NCI-H1930 (cell line): Measurements from ENCODE around the gene TMEM54.
A peak's percentile ranks its signal among the peaks of the same experiment; 100 is the strongest.

ENCODE experiments used
- DNase-seq, 2 experiments: peaks; one replicate each; lab custom pipeline; 2025; lab: John Stamatoyannopoulos, UW

TMEM54 gene

DNA sequence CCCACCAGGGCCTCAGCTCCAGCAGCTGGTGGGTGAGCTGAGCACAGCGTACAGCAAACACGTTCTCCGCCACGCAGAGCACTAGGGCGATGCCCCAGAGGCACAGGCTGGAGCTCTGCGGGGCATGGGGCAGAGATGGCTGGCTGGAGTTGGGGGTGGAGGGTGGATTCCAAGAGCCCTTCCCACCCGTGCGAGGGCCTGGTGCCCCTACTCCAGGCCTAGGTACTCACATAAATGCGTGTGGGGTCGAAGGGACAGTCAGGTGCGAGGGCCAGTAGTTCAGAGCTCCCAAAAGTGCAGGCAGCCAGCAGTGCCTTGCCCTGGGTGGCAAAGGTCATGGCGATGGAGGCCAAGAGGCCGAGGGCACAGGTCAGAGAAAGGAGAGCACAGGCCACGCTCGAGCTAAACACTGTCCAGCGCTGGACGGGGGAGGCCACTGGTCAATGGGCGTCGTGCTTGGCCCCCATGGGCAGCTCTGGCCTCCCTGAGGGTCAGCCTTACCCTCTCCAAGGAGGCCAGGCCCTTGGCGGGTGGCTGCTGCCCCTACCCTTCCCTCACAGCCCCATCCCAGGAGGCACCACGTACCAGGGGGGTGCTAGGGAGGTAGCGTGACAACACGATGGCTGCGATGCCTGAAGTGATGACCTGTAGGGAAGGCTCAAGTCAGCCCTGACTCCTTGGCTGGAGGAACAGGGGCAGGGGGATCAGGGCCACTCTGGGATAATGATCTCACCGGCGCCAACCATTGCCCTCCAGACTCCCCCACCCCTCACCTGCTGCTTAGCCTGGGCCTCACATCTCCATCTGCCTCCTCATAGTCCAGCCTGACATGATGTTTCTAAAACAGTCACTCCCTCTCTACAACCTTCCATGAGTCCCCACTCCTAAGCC is 5.6 kb downstream of the TMEM54 start:
- no peak for DNase-seq

DNA sequence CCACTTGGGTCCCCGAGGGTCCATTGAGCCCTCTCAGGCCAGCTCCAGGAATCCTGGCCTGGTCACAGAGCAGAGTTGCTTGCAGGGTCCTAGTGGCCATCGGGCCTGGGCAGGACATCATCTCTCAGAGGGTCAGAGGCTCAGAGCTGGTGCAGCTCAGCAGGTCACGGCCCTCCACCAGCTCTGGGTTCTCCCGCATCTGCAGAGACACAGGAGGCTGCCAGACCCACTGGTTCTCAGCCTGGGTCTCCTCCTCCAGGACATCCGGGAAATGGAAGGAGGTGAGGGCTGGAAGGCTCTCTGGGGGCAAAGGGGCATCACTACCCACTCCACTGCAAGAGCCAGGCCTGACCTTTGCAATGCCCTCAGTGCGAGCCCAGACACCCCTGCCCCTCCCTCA is 6.5 kb downstream of the TMEM54 start:
- DNase-seq, result no peak

DNA sequence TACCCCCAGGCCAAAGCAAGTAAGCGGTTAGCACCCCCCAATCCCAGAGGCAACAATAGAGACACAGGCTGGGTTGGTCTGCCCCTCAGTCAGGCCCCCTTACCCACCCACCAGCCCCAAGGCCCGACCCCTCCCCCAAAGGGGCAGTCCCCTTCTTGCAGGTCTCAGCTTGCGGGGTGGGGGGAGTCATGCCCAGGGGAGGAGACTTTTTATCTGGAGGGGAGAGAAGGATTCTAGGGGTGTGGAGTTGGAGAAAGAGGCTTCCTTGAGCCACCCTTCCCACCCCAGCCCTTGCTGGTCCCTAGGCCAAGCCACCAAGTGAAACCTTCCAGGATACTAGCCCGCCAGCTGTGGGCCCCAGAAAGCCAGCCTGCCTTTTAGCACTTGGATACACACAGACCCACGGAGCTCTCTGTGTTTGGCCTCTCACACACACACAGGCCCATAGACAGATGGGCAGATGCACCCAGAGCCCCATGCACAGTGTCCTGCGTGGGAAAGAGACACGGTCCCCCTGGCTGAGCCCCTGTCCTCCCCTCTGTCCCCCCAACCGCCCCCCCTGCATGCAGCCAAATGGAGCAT is 7.1 kb downstream of the TMEM54 start:
- DNase-seq, result no peak

GRCh38 chr1:32893198-32894018 is 7.8 kb downstream of the TMEM54 start:
- peak; percentile 67 to 72 for DNase-seq

GRCh38 chr1:32892368-32893197 is 8.6 kb downstream of the TMEM54 start:
- DNase-seq, result peak; percentile 77 to 80

- DNase-seq, result no peak
Measured at GRCh38 chr1:32891630-32892029, 9.6 kb downstream of the TMEM54 start.

DNA sequence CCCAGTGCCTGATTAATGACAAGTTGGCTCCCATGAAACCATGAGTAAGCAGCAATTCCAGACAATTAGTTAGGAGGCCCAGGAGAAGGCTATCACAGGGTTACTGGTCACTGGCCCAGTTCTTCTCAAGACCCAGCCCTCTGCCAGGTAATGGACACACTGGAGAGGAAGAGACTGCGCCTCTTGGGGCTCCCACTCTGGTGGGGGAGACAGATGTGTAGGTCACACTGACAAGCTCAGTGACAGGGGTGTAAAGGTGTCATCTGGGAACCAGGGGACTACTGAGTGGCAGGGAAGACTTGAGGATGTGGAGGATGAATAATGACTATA is 10.0 kb downstream of the TMEM54 start:
- no peak for DNase-seq

GRCh38 chr1:32890516-32891240 is 10.5 kb downstream of the TMEM54 start:
- no peak for DNase-seq

- no peak for DNase-seq
Measured at GRCh38 chr1:32889731-32890278, 11.4 kb downstream of the TMEM54 start.

- no peak for DNase-seq
Measured at GRCh38 chr1:32888677-32889420, 12.3 kb downstream of the TMEM54 start.

- no peak for DNase-seq
Measured at GRCh38 chr1:32888134-32888533, 13.1 kb downstream of the TMEM54 start.

DNA sequence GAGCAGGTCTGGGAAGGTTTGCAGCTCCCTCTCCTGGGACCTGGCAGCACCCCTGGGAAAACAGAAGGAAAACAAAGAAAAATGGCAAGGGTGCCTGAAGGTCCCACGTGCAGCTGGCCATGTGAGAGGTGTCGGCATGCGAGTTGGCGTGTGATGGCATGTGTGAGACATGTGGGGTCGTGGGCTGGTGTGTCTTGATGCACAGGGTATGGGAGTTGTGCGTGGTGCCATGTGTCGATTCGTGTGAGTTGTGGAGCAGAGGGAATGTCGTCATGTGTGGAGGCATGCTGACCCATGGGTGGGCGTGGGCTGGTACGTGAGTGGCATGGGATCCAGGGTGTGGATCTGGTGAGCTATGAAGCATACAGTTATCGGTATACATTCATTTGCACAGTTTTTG is 13.6 kb downstream of the TMEM54 start:
- DNase-seq, result no peak

DNA sequence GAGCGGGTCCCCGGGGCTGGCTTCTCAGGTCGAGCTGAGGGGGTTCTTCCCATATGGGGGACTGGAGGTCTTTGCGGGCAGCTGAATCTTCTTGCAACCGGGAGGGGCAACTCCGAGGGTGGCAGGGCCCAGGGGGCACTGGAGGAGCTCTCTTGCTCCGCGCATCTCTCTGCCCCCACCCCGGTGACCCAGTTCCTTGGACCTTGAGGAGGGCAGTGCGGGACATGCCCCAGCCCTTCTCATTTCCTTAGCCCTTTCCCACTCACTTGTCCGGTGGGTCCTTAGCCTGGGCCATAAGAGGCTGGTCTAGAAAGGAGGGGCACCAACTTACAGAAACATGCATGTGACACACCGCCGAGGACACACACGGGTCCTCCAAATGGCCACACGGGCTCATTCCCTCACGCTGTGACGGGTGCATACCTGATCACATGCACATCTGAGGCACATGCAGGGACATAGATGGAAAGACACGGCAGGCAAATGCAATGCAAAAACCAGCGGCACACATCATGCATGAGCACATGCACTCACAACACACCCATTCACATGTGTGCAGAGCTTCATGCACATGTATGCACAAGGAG is 14.3 kb downstream of the TMEM54 start:
- DNase-seq, result no peak

GRCh38 chr1:32886004-32886827 is 15.0 kb downstream of the TMEM54 start, which contains the start of gene HPCA:
Gene HPCA, plus strand, starts transcription at chr1:32886491. Its CDS starts 2,408 bp downstream, at chr1:32888899.
- peak; percentile 53 to 83 for DNase-seq

DNA sequence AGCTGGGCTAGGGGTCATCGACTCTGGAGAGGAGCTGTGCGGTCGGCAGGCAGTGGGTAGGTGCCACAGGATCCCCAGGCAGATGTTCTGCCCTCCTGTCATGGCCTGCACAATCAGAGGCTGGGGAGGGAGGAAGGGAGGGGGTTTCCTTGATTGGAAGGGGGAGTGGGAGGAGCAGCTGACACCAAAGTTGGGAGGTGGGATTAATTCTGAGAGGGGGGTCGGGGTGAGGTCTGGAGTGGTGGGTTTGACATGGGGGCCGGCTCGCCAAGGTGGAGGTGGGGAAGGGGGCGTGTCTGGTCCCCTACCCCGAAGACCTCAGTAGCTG is 15.5 kb downstream of the TMEM54 start:
- no peak for DNase-seq

DNA sequence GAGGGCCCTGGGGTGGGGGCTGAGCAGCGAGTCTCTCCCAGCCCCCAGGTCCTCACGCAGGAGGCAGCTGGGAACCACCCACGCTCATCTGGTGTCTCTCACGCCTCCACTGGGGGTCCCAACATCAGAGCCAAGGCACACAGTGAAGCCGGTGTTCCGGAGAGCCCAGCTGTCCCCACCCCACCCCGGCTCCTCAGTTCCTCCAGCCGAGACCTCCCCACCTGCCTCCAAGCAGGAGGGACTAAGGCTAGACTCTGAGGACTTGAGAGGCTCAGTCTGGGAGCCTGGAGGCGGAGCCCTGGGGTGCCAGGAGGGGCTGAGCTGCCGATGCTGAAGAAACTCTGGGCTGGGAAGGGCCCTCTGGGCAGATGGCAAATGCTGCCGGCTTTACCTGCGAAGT is 16.5 kb downstream of the TMEM54 start:
- no peak for DNase-seq

DNA sequence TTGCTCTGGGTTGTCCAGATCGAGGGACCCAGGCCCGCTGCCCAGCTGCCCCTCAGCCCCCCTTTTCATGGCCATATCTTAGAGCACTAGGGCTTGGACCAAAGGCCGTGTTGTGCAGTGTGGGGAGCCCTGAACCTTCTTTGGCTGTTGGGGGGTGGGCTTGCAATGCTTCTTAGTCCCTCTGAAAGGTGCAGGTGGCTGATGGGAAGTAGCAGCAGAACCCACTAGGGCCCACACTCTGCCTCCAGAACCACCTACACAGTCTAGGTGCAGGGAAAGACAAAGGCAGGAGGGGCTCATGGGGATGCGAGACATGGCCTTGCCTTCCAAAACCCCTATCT is 17.2 kb downstream of the TMEM54 start:
- no peak for DNase-seq

DNA sequence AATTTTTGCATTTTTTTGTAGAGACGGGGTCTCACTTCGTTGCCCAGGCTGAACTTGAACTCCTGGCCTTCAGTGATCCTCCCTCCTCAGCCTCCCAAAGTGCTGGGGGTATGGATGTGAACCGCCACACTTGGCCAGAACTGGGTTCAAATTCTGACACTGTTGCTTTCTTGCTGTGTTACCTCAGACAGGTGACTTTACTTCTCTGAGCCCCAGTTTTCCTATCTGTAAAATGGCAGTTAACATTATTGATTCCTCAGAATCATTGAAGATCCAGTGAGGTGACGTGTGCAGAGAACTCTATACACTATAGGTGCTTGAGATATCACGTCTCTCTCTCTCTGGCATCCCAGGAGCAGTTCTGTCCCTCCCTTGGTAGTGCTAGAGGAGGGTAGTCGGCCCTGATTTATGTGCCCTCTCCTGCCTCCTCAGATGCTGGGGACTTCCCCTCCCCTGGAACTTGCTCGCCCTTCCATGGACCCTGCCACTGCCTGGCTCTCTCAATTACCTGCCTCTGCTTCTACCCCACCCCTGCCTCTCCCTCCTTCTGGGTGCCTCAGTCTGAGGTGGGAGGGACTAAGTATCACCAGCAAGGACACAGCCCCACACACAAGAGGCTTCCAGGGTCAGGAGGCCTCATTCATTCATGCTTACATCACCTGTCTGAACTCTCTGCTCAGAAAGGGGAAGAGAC is 17.7 kb downstream of the TMEM54 start:
- DNase-seq, result no peak
